H9 (cell line): ENCODE measurements around the gene TBC1D1. TPM values are rescaled to one million over a fixed set of nuclear protein-coding genes. Genes with fewer than 3 reads are reported as not detected.

Source experiments
- DNase-seq: peaks from one replicate; pipeline ENCODE4 v3.0.0-alpha.2; 2017
- H2AFZ ChIP-seq: one replicate; pipeline ENCODE4 v1.6.1; 2013; ENCODE audit warnings: mild to moderate bottlenecking, low read length, control low read depth, moderate library complexity
- H2AK5ac ChIP-seq: 2 replicates; pipeline ENCODE4 v1.6.1; 2013; ENCODE audit warnings: low read length, control low read depth, mixed read lengths; ENCODE audit not compliant: insufficient read length
- H2BK120ac ChIP-seq: one replicate; pipeline ENCODE4 v1.6.1; 2013; ENCODE audit warnings: low read depth, mild to moderate bottlenecking, low read length, control low read depth, inconsistent platforms; ENCODE audit not compliant: poor library complexity, severe bottlenecking
- H2BK12ac ChIP-seq: 2 replicates; pipeline ENCODE4 v1.6.1; 2013; ENCODE audit warnings: low read length, control low read depth, mixed read lengths, low read depth; ENCODE audit not compliant: insufficient read length
- H2BK15ac ChIP-seq: 2 replicates; pipeline ENCODE4 v1.6.1; 2013; ENCODE audit warnings: low read depth, low read length, control low read depth
- H2BK20ac ChIP-seq: one replicate; pipeline ENCODE4 v1.6.1; 2013; ENCODE audit warnings: low read depth, mild to moderate bottlenecking, low read length, control low read depth, inconsistent platforms; ENCODE audit not compliant: poor library complexity, severe bottlenecking
- H2BK5ac ChIP-seq: 2 replicates; pipeline ENCODE4 v1.6.1; 2013; ENCODE audit warnings: low read length, control low read depth, mixed read lengths; ENCODE audit not compliant: insufficient read length
- H3K14ac ChIP-seq: 2 replicates; pipeline ENCODE4 v1.6.1; 2013; ENCODE audit warnings: low read length, control low read depth; ENCODE audit not compliant: insufficient read depth
- H3K18ac ChIP-seq: 2 replicates; pipeline ENCODE4 v1.6.1; 2013; ENCODE audit warnings: low read depth, mild to moderate bottlenecking, mixed read lengths, low read length, control low read depth; ENCODE audit not compliant: insufficient read length
- H3K23ac ChIP-seq: 2 replicates; pipeline ENCODE4 v1.6.1; 2013; ENCODE audit warnings: low read length, control low read depth, mixed read lengths, low read depth; ENCODE audit not compliant: insufficient read length
- H3K23me2 ChIP-seq: 2 replicates; pipeline ENCODE4 v1.6.1; 2013; ENCODE audit warnings: low read depth, mild to moderate bottlenecking, mixed read lengths, low read length, control low read depth; ENCODE audit not compliant: insufficient read length, poor library complexity, severe bottlenecking
- H3K27ac ChIP-seq: 2 replicates; pipeline ENCODE4 v1.5.1; 2013; ENCODE audit warnings: low read length, control low read depth, mixed read lengths, low read depth; ENCODE audit not compliant: insufficient read length
- H3K27me3 ChIP-seq: 2 replicates; pipeline ENCODE4 v1.6.1; 2013; ENCODE audit warnings: low read length, control low read depth, inconsistent platforms; ENCODE audit not compliant: insufficient read depth
- H3K4ac ChIP-seq: 2 replicates; pipeline ENCODE4 v1.6.1; 2013; ENCODE audit warnings: low read depth, mild to moderate bottlenecking, control low read depth, inconsistent platforms, low read length, moderate library complexity
- H3K4me1 ChIP-seq: 2 replicates; pipeline ENCODE4 v1.6.1; 2013; ENCODE audit warnings: low read length, control low read depth, inconsistent platforms; ENCODE audit not compliant: insufficient read depth
- H3K4me2 ChIP-seq: 2 replicates; pipeline ENCODE4 v1.6.1; 2013; ENCODE audit warnings: low read length, control low read depth, mixed read lengths; ENCODE audit not compliant: insufficient read length, insufficient read depth
- H3K56ac ChIP-seq: 2 replicates; pipeline ENCODE4 v1.6.1; 2013; ENCODE audit warnings: low read depth, mild to moderate bottlenecking, mixed read lengths, low read length, control low read depth; ENCODE audit not compliant: insufficient read length
- H3K79me1 ChIP-seq: 2 replicates; pipeline ENCODE4 v1.6.1; 2013; ENCODE audit warnings: low read depth, mild to moderate bottlenecking, moderate library complexity, low read length, control low read depth, inconsistent platforms; ENCODE audit not compliant: insufficient read depth, poor library complexity, severe bottlenecking
- H3K79me2 ChIP-seq: 2 replicates; pipeline ENCODE4 v1.6.1; 2013; ENCODE audit warnings: low read length, control low read depth, inconsistent platforms; ENCODE audit not compliant: insufficient read depth
- H3K9ac ChIP-seq: 2 replicates; pipeline ENCODE4 v1.6.1; 2013; ENCODE audit warnings: low read length, control low read depth, mixed read lengths; ENCODE audit not compliant: insufficient read length; ENCODE audit errors: extremely low read depth
- H3K9me3 ChIP-seq: one replicate; pipeline ENCODE4 v1.6.1; 2013; ENCODE audit warnings: low read depth, low read length, inconsistent platforms; ENCODE audit not compliant: control insufficient read depth
- H3T11ph ChIP-seq: one replicate; pipeline ENCODE4 v1.6.1; 2013; ENCODE audit warnings: mild to moderate bottlenecking, low read length, control low read depth, inconsistent platforms
- H4K20me1 ChIP-seq: one replicate; pipeline ENCODE4 v1.6.1; 2013; ENCODE audit not compliant: control insufficient read depth, insufficient read length, insufficient read depth
- H4K5ac ChIP-seq: 2 replicates; pipeline ENCODE4 v1.6.1; 2013; ENCODE audit warnings: low read depth, mild to moderate bottlenecking, mixed read lengths, low read length, control low read depth; ENCODE audit not compliant: insufficient read length
- H4K8ac ChIP-seq: replicated peaks from 2 replicates; pipeline ENCODE4 v1.6.1; 2013; ENCODE audit warnings: low read length, control low read depth, mixed read lengths, low read depth; ENCODE audit not compliant: insufficient read length
- H4K91ac ChIP-seq: 2 replicates; pipeline ENCODE4 v1.6.1; 2013; ENCODE audit warnings: low read depth, mild to moderate bottlenecking, moderate library complexity, mixed read lengths, low read length, control low read depth; ENCODE audit not compliant: insufficient read length
- H3K27ac Mint-ChIP-seq, 3 experiments: 2 replicates in 2 of 3; 3 replicates in 1 of 3; pipeline ENCODE4 v1.8.0; 2020 to 2021; ENCODE audit warnings: mixed read lengths in 3 of 3, mild to moderate bottlenecking in 1 of 3, moderate library complexity in 1 of 3
- H3K27me3 Mint-ChIP-seq: 2 replicates; pipeline ENCODE4 v1.8.0; 2021; ENCODE audit warnings: low read depth, mild to moderate bottlenecking, moderate library complexity, mixed read lengths
- H3K36me3 Mint-ChIP-seq, 3 experiments: 2 replicates in 2 of 3; 3 replicates in 1 of 3; pipeline ENCODE4 v1.8.0; 2020 to 2021; ENCODE audit warnings: low read depth in 3 of 3, mixed read lengths in 3 of 3; ENCODE audit not compliant: insufficient read depth in 1 of 3
- H3K4me1 Mint-ChIP-seq, 2 experiments: 2 replicates each; pipeline ENCODE4 v1.8.0; 2020; ENCODE audit warnings: mixed read lengths in 2 of 2
- H3K4me3 Mint-ChIP-seq, 2 experiments: 2 replicates in 1 of 2; 3 replicates in 1 of 2; pipeline ENCODE4 v1.8.0; 2020 to 2021; ENCODE audit warnings: mild to moderate bottlenecking in 2 of 2, mixed read lengths in 2 of 2, moderate library complexity in 1 of 2
- H3K9me3 Mint-ChIP-seq, 2 experiments: 2 replicates in 1 of 2; 3 replicates in 1 of 2; pipeline ENCODE4 v1.8.0; 2020; ENCODE audit warnings: mild to moderate bottlenecking in 2 of 2, mixed read lengths in 2 of 2, moderate library complexity in 1 of 2
- CTCF ChIP-seq: fragments of 200-600 bp; sonication (generic); conservative IDR thresholded peaks from 3 replicates; pipeline ENCODE4 v1.8.0; 2021; ENCODE audit warnings: antibody characterized with exemption, mild to moderate bottlenecking
- total RNA-seq: library from RNA; stranded (reverse); gene quantifications from 2 replicates; pipeline ENCODE4 v1.2.1, GENCODE V29; 2021

Gene TBC1D1
- total RNA-seq, 1 experiment from 2014 or later: 109 TPM

GRCh38 chr4:37858872-37859271 lies 32.0 kb upstream of the TBC1D1 start:
- Mint-ChIP-seq H3K27ac (no peak overlapping the region), H3K27me3 (no peaks in the 10 kb centered on the region), H3K9me3 (no peaks in the 10 kb centered on the region), H3K4me3 (no peak overlapping the region), H3K36me3 (peaks cover 4 to 33% (median 13%) of the 10 kb centered on the region in 3 experiments; a peak in 6 of 7 replicates), H3K4me1 (no peaks in the 10 kb centered on the region)
- H2BK15ac ChIP-seq: no peak overlapping the region
- H2AFZ ChIP-seq: no peak overlapping the region
- H2BK20ac ChIP-seq: no peak overlapping the region
- no peak overlapping the region for H3K9ac ChIP-seq
- H3K23me2 ChIP-seq: no peaks in the 10 kb centered on the region
- H3K4ac ChIP-seq: no peak overlapping the region
- no peak overlapping the region for H3K14ac ChIP-seq
- H2AK5ac ChIP-seq: no peak overlapping the region
- no peaks in the 10 kb centered on the region for H4K20me1 ChIP-seq
- no peak overlapping the region for H3K23ac ChIP-seq
- no peak overlapping the region for H3T11ph ChIP-seq
- no peaks in the 10 kb centered on the region for H3K9me3 ChIP-seq
- no peaks in the 10 kb centered on the region for H3K27me3 ChIP-seq
- H2BK5ac ChIP-seq: no peak overlapping the region
- H4K8ac ChIP-seq: no peak overlapping the region
- H4K5ac ChIP-seq: no peak overlapping the region
- no peaks in the 10 kb centered on the region for H3K79me1 ChIP-seq
- TF ChIP-seq CTCF: no peak
- no peak for DNase-seq
- no peak overlapping the region for H2BK120ac ChIP-seq
- no peak overlapping the region for H4K91ac ChIP-seq
- no peak overlapping the region for H3K4me2 ChIP-seq
- no peak overlapping the region for H3K56ac ChIP-seq
- no peaks in the 10 kb centered on the region for H3K4me1 ChIP-seq
- no peak overlapping the region for H3K27ac ChIP-seq
- no peaks in the 10 kb centered on the region for H3K79me2 ChIP-seq
- no peak overlapping the region for H2BK12ac ChIP-seq
- H3K18ac ChIP-seq: no peak overlapping the region
